Tibial nerve (tissue), 4 donors: ENCODE data around the gene EBF4. TPM values are rescaled to one million over a fixed set of nuclear protein-coding genes. Genes with fewer than 3 reads are reported as not detected.

Experiments used
- DNase-seq, 2 donors: peaks; one replicate each; pipeline ENCODE4 v3.0.0-alpha.2; 2019; ENCODE audit warnings: low spot score in 2 of 2
- H3K27ac ChIP-seq, 4 donors: fragments of 200-600 bp; sonication (generic) in 3 of 4; one replicate each; pipeline ENCODE4 v1.5.1; 2017 to 2019; ENCODE audit warnings: mild to moderate bottlenecking in 1 of 4
- H3K27me3 ChIP-seq, 2 donors: fragments of 200-600 bp; sonication (generic) in 1 of 2; one replicate each; pipeline versions ENCODE4 v1.5.1 to v1.6.0; 2017 to 2019
- H3K36me3 ChIP-seq, 3 donors: fragments of 200-600 bp; sonication (generic); one replicate each; pipeline ENCODE4 v1.5.1; 2018 to 2019
- H3K4me1 ChIP-seq, 4 donors: fragments of 200-600 bp; sonication (generic) in 3 of 4; one replicate each; pipeline ENCODE4 v1.5.1; 2017 to 2019
- H3K4me3 ChIP-seq, 4 donors: fragments of 200-600 bp; sonication (generic) in 3 of 4; one replicate each; pipeline ENCODE4 v1.5.1; 2017 to 2019; ENCODE audit warnings: mild to moderate bottlenecking in 1 of 4, moderate library complexity in 1 of 4
- H3K9me3 ChIP-seq, 4 donors: fragments of 200-600 bp; sonication (generic) in 3 of 4; one replicate each; pipeline ENCODE4 v1.5.1; 2017 to 2019
- EP300 ChIP-seq, 2 donors: sonication (generic); formaldehyde crosslinking; IDR thresholded peaks; one replicate each; pipeline ENCODE4 v1.6.1; 2017; ENCODE audit warnings: antibody characterized with exemption in 2 of 2, mild to moderate bottlenecking in 1 of 2
- POLR2A ChIP-seq, 2 donors: fragments of 450-650 bp; IDR thresholded peaks; one replicate each; pipeline ENCODE4 v1.6.1; 2017; ENCODE audit warnings: antibody characterized with exemption in 2 of 2, mild to moderate bottlenecking in 2 of 2, moderate library complexity in 2 of 2
- WGBS, 2 donors: methylation state at CpG; one replicate each; pipeline ENCODE4 v1.1.5; 2018; 5-methylcytosine and 5-hydroxymethylcytosine counted together
- total RNA-seq, 4 donors: library from RNA; depleted of rRNA; stranded (reverse); fragments of >200 nt; gene quantifications; one replicate each; pipeline ENCODE4 v1.1.0, GENCODE V29; 2016
- TF ChIP-seq, protein P1 (sequence below), 5 experiments: fragments of 200-600 bp in 3 of 5; fragments of 450-650 bp in 2 of 5; sonication (generic) in 3 of 5; IDR thresholded peaks; one replicate each; pipeline ENCODE4 v1.5.1; 2016 to 2019; ENCODE audit warnings: antibody characterized with exemption in 5 of 5, mild to moderate bottlenecking in 3 of 5, moderate library complexity in 2 of 5

Gene EBF4
- total RNA-seq, 4 donors from 2014 or later, result 4.8 to 17.5 (median 10.4) TPM

DNA sequence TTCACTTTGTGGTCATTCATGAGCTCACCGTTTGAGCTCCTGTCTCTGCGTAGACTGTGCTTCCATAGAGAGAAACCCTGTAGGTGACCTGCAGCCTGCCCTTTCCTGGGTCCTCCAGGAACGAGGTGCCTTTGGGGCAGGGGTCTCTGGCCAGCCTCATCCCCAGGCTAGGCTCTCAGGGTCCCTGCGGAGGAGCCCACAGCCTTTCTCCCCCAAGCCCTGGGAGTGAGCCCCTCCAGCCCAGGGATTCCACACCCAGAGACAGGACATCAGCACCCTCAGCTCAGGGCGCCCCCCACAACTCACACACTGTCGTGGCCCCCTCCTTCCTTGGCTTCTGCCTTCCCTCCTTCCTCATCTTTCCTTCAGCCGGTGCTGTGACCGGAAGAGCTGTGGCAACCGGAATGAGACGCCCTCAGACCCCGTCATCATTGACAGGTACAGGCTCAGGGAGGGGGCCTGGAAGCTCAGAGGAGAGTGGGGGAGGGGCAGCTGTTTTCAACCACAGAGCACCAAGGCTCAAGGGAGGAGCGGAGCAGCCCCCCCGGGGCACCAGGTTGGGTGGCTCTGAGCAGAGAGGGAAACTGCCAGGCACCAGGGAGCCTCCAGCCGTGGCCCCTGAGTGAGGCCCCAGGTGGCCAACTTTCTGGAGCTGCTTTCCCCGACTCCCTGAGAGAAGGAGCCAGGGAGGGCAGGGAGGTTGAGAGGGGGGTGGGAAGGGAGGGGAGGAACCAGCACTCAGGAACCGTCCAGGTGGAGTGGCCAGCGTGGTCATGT is 16.8 kb downstream of the EBF4 start:
- H3K9me3 ChIP-seq, result no peaks in the 10 kb centered on the region
- no peak for TF ChIP-seq EP300 (IDR thresholded peaks at IDR 0.05)
- TF ChIP-seq, protein P1, sequence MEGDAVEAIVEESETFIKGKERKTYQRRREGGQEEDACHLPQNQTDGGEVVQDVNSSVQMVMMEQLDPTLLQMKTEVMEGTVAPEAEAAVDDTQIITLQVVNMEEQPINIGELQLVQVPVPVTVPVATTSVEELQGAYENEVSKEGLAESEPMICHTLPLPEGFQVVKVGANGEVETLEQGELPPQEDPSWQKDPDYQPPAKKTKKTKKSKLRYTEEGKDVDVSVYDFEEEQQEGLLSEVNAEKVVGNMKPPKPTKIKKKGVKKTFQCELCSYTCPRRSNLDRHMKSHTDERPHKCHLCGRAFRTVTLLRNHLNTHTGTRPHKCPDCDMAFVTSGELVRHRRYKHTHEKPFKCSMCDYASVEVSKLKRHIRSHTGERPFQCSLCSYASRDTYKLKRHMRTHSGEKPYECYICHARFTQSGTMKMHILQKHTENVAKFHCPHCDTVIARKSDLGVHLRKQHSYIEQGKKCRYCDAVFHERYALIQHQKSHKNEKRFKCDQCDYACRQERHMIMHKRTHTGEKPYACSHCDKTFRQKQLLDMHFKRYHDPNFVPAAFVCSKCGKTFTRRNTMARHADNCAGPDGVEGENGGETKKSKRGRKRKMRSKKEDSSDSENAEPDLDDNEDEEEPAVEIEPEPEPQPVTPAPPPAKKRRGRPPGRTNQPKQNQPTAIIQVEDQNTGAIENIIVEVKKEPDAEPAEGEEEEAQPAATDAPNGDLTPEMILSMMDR (IDR thresholded peaks at IDR 0.05), result no peak
- TF ChIP-seq POLR2A (IDR thresholded peaks at IDR 0.05), result no peak
- H3K27ac ChIP-seq, result no peak overlapping the region
- WGBS, 2 donors, result 57% methylated on average over 15 to 17 of the region's 17 CpGs
- H3K4me1 ChIP-seq, result no peaks in the 10 kb centered on the region
- H3K27me3 ChIP-seq, result no peaks in the 10 kb centered on the region
- H3K4me3 ChIP-seq, result no peak overlapping the region
- no peak for DNase-seq
- peaks cover 0 to 16% (median 0%) of the 10 kb centered on the region in 3 donors for H3K36me3 ChIP-seq

DNA sequence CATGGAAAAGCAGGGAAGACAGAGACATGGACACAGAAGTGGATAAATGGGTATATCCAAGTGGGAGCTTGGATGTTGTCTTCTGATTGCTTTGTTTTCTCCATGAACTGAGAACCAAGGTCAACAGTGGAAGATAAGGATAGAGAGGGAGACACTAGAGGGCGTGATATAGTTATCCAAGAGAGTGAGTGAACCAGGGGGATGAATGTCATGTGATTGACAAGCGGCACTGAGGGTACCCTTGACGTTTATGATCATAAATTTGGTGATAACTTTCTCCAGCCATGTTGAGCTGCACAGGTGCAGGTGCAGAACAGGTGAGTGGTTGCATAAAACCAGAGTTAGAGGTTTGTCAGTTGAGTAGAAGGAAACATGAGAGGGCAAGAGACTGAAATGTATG is 20.7 kb downstream of the EBF4 start:
- no peak for TF ChIP-seq EP300 (IDR thresholded peaks at IDR 0.05)
- TF ChIP-seq, protein P1 (IDR thresholded peaks at IDR 0.05), result no peak
- no peak for TF ChIP-seq POLR2A (IDR thresholded peaks at IDR 0.05)
- no peaks in the 10 kb centered on the region for H3K27me3 ChIP-seq
- DNase-seq, result no peak
- H3K36me3 ChIP-seq, result peaks cover 0 to under 1% (median 0%) of the 10 kb centered on the region in 3 donors
- no peaks in the 10 kb centered on the region for H3K4me1 ChIP-seq
- H3K9me3 ChIP-seq, result peaks cover 0 to 19% (median 2%) of the 10 kb centered on the region in 4 donors
- H3K4me3 ChIP-seq, result no peak overlapping the region
- 18 to 21% methylated on average over 3 of the region's 3 CpGs for WGBS, 2 donors
- H3K27ac ChIP-seq, result no peak overlapping the region

DNA sequence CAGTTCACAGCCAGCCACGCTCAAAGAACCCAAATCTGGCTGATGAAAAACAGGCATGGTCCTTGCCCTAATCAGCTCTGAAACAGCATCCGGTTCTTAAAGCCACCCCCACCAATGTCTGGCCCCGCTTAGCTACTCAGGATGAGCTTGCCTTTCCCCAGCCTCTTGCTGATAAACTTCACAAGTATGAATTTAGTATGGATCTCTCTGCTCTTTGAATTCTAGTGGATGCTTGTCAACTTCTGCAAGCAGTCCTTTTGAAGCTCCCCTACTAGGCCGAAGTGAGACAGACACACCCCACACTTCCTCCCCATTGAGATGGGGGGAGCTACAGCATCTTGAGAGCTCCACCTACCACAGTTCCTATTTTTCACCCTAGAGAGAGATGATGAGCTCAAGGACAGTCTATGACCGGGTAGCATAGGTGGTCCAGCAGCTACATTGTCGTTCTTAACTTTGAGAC is 36.7 kb downstream of the EBF4 start:
- no peak for TF ChIP-seq EP300 (IDR thresholded peaks at IDR 0.05)
- no peak for TF ChIP-seq POLR2A (IDR thresholded peaks at IDR 0.05)
- TF ChIP-seq, protein P1 (IDR thresholded peaks at IDR 0.05), result no peak
- Histone ChIP-seq H3K9me3 (peaks cover 0 to 38% (median 2%) of the 10 kb centered on the region in 4 donors), H3K27me3 (no peaks in the 10 kb centered on the region), H3K4me1 (no peaks in the 10 kb centered on the region), H3K27ac (no peak overlapping the region), H3K4me3 (no peak overlapping the region), H3K36me3 (peaks cover 0 to 19% (median 0%) of the 10 kb centered on the region in 3 donors)
- 57 to 62% methylated on average over 6 of the region's 6 CpGs for WGBS, 2 donors
- no peak for DNase-seq

DNA sequence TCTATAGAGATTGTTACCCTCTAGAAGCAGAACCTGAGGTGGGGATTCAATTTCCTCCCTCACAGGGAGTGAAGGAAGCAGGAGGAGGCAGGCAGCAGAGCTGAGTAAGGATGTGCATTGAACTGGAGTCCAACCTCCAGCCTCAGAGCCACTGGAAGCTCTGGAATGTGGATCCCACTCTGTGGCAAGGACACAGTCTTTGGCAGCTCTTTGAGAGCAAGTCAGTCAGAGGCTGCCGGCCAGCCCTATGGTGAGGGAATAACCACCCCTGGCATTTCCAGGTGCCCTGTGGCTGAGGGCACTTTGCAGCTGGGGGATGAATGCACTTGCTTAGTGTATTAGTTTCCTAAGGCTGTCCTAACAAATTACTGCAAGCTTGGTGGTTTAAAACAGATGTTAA is 37.2 kb downstream of the EBF4 start:
- Histone ChIP-seq H3K36me3 (peaks cover 0 to 21% (median 0%) of the 10 kb centered on the region in 3 donors), H3K4me3 (no peak overlapping the region), H3K9me3 (peaks cover 0 to 34% (median 2%) of the 10 kb centered on the region in 4 donors), H3K4me1 (no peaks in the 10 kb centered on the region), H3K27ac (no peak overlapping the region), H3K27me3 (no peaks in the 10 kb centered on the region)
- 40 to 64% methylated on average over 1 of the region's 1 CpG for WGBS, 2 donors
- no peak for TF ChIP-seq EP300 (IDR thresholded peaks at IDR 0.05)
- no peak for TF ChIP-seq POLR2A (IDR thresholded peaks at IDR 0.05)
- TF ChIP-seq, protein P1 (IDR thresholded peaks at IDR 0.05), result no peak
- DNase-seq, result no peak

DNA sequence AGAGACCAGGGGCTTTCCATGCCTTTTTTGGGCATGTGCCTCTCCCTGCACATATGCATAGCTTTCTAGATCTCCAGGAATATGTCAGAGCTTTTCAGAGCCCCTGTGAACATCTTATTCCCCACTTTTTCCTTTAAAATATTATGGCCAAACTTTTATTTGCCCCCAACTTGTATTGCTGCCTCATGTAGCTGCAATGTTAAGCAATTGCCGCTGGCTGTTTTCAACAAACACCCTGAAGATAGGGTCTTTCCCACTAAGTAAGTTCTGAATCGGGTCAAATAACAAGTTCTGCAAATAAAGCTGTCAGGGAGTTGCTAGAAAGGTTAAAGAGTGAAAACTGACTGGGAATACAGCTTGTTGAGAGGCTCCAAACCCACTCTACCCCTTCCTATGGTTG is 42.3 kb downstream of the EBF4 start:
- H3K27ac ChIP-seq, result no peak overlapping the region
- peaks cover 0 to 26% (median 2%) of the 10 kb centered on the region in 4 donors for H3K9me3 ChIP-seq
- H3K27me3 ChIP-seq, result no peaks in the 10 kb centered on the region
- H3K4me3 ChIP-seq, result no peak overlapping the region
- no peak for DNase-seq
- no peaks in the 10 kb centered on the region for H3K4me1 ChIP-seq
- peaks cover 0 to 26% (median 0%) of the 10 kb centered on the region in 3 donors for H3K36me3 ChIP-seq
- TF ChIP-seq, protein P1 (IDR thresholded peaks at IDR 0.05), result no peak
- TF ChIP-seq POLR2A (IDR thresholded peaks at IDR 0.05) (no peak), EP300 (IDR thresholded peaks at IDR 0.05) (no peak)
- WGBS, 2 donors, result 83 to 89% methylated on average over 2 of the region's 2 CpGs
